ENCODE data around the gene AKNAD1.
"Not testable (repeated sequence)": the region's sequence is repeated elsewhere in the genome, so short reads cannot be mapped to it uniquely, and the experiment has no call there.

Gene AKNAD1

DNA sequence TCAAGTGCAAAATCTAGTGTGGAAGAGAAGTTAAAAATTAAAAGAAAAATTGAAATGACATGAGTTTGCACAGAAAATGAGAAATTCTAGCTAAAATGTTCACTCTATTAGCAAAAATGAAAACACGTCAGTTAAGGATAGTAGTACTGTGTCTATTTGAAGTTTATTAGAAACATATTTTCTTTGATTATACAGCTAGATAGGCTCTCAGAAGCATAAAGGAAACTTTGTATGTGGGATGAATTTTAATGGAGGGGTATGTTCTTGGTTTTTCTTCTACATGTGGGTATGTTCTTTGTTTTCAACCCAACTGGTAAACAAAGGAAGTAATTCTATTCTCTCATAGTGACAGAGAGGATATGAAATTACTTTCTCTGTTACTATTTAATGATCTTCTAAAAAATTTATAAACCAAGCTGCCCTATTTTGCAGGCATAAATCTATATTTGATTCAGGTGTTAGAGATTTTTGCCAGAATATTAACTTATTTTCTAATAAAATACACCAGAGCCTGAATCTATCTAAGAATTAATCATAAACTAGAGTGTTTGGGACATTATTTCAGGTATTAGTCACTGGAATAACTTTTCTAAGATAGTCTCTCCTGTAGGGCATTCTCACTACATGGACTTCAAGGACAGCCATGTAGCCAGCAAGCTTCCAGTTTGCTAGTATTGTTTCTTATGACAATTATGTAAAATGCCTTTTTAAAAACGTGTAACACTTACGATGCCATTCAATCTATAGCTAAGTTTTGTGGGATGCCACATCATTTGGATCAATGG is 35.7 kb upstream of the AKNAD1 start:
- no peak for DNase-seq (ENCODE audit: low read depth)
- TF ChIP-seq, protein P1, sequence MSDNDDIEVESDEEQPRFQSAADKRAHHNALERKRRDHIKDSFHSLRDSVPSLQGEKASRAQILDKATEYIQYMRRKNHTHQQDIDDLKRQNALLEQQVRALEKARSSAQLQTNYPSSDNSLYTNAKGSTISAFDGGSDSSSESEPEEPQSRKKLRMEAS (IDR thresholded peaks at IDR 0.05; ENCODE audit: low read depth, low read length) = no peak
- TF ChIP-seq, protein P2, sequence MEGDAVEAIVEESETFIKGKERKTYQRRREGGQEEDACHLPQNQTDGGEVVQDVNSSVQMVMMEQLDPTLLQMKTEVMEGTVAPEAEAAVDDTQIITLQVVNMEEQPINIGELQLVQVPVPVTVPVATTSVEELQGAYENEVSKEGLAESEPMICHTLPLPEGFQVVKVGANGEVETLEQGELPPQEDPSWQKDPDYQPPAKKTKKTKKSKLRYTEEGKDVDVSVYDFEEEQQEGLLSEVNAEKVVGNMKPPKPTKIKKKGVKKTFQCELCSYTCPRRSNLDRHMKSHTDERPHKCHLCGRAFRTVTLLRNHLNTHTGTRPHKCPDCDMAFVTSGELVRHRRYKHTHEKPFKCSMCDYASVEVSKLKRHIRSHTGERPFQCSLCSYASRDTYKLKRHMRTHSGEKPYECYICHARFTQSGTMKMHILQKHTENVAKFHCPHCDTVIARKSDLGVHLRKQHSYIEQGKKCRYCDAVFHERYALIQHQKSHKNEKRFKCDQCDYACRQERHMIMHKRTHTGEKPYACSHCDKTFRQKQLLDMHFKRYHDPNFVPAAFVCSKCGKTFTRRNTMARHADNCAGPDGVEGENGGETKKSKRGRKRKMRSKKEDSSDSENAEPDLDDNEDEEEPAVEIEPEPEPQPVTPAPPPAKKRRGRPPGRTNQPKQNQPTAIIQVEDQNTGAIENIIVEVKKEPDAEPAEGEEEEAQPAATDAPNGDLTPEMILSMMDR (IDR thresholded peaks at IDR 0.05; ENCODE audit: low read depth, low read length) = no peak
- TF ChIP-seq MYC (IDR thresholded peaks at IDR 0.05; ENCODE audit: low read depth, low read length) (no peak), POLR2A (IDR thresholded peaks at IDR 0.05; ENCODE audit: extremely low read depth, insufficient read length) (no peak)
- no peak overlapping the region for H3K4me3 ChIP-seq (ENCODE audit: low read depth, low read length)

DNA sequence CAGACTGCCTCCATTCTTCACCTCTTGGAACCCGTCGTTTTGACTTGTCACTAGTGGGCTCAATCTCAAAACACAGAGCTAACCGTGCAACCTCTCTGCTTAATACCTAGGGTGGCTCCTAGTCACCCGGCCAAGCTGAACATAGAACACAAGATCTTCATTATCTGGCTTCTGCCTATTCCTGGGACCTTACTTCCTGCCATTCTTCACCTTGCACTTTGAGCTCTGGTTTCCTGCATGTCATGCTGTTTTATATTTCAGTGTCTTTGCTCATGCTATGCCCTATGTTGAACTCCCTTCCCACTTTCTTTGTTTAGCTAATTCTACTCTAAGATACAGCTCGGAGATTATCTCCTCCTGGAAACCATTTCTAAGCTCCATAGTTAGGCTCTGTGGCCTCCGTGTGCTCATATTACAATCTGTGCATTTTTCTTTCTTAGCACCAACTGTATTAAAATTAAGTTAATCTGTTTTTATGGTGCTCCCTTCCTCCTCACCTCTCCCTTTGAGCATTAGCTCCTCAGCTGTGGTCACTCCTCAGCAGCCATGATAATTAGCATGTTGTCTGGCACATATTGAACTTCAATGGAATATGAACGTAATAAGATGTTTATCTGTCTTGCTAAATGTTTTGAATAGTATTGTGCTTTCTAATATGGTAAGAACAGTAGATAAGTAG is 33.0 kb upstream of the AKNAD1 start:
- H3K4me3 ChIP-seq (ENCODE audit: low read depth, low read length) = no peak overlapping the region
- DNase-seq (ENCODE audit: low read depth) = no peak
- TF ChIP-seq, protein P1 (IDR thresholded peaks at IDR 0.05; ENCODE audit: low read depth, low read length) = no peak
- TF ChIP-seq, protein P2 (IDR thresholded peaks at IDR 0.05; ENCODE audit: low read depth, low read length) = no peak
- no peak for TF ChIP-seq MYC (IDR thresholded peaks at IDR 0.05; ENCODE audit: low read depth, low read length)
- TF ChIP-seq POLR2A (IDR thresholded peaks at IDR 0.05; ENCODE audit: extremely low read depth, insufficient read length) = no peak

DNA sequence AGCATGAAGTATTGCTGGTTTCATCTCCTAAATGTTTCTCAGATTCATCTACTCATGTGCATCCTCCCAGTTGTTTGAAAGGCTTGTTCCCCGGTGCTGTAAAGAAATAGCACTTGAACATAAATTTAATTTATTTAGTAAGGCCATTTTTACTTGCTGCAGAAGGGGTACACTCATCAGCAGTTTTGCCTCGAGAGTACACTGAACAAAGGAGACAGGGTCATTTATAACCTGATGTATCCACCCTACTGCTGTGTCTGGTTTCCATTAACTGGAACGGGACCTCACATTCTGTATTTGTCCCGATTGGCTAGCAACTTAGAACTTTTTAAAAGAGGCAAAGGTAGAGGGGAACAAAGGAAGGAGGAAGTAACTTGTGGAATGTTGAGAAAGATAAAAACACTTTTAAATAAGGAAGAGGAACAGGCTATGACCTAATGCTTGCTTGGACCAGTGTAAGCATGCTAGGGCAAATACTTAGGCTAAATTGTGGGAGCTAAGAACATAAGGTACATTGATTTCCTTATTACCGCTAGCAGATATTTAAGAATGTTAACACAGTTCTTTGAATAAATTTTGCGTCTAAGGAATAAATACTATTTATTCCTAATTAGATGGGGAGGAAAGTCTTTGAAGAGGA is 32.2 kb upstream of the AKNAD1 start:
- not testable (repeated sequence) for H3K4me3 ChIP-seq (ENCODE audit: low read depth, low read length)
- DNase-seq (ENCODE audit: low read depth) = peak; percentile 12

DNA sequence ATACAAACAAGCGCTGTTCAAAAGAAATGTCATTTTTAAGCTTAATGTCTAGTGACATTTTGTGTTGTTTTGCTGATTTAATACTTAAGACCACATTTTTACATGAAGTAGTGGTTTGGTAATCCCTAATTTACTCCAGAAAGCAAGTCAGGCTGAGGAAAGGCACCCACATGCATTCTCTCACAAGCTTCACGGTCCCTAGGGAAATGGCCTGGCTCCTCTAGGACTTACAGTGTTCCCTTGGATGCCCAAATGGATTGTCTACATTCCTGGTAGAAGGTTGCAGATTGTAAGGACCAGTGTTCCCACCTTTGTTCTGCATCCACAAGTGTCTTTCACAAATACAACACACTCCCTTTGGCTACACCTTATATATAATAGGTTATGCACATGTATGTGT is 29.4 kb upstream of the AKNAD1 start:
- TF ChIP-seq, protein P2 (IDR thresholded peaks at IDR 0.05; ENCODE audit: low read depth, low read length) = no peak
- no peak for TF ChIP-seq MYC (IDR thresholded peaks at IDR 0.05; ENCODE audit: low read depth, low read length)
- TF ChIP-seq, protein P1 (IDR thresholded peaks at IDR 0.05; ENCODE audit: low read depth, low read length) = no peak
- no peak for DNase-seq (ENCODE audit: low read depth)
- H3K4me3 ChIP-seq (ENCODE audit: low read depth, low read length) = no peak overlapping the region

DNA sequence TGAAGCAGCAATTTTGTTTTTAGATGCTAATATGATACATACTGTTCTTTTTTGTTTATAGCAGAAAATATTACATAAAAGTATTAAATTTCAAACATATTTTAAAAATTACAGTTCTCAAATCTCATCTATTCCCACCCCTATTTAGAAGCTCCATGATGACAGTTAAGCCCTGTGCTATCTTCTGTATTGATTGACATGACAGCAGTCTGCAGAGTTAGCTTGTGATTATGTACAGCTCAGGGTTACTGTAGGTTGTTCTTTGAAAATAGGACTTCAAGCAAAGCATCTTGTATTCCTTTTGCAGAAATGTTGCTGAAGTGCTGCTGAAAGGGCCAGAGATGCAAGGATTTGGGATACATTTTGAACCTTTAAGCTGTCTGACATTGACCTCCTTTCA is 28.1 kb upstream of the AKNAD1 start:
- no peak for TF ChIP-seq MYC (IDR thresholded peaks at IDR 0.05; ENCODE audit: low read depth, low read length)
- TF ChIP-seq, protein P2 (IDR thresholded peaks at IDR 0.05; ENCODE audit: low read depth, low read length) = no peak
- TF ChIP-seq POLR2A (IDR thresholded peaks at IDR 0.05; ENCODE audit: extremely low read depth, insufficient read length) = no peak
- TF ChIP-seq, protein P1 (IDR thresholded peaks at IDR 0.05; ENCODE audit: low read depth, low read length) = no peak
- H3K4me3 ChIP-seq (ENCODE audit: low read depth, low read length) = no peak overlapping the region
- no peak for DNase-seq (ENCODE audit: low read depth)

DNA sequence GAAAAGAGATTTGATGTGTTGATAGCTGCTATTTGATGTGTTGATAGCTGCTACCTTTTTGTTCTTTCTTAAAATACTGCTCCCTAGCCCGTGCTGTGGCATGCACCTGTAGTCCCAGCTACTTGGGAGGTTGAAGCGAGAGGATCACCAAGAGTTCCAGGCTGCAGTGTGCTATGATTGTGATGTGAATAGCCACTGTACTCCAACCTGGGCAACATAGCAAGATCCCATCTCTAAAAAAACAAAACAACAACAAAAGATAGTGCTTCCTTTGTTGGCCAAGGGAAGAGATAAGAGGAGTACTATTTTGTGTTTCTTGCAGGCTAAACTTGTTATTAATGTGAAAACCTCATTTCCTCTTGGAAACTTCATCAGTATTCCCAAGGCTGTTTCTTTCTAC is 25.9 kb upstream of the AKNAD1 start:
- no peak overlapping the region for H3K4me3 ChIP-seq (ENCODE audit: low read depth, low read length)
- DNase-seq (ENCODE audit: low read depth) = no peak
- TF ChIP-seq, protein P2 (IDR thresholded peaks at IDR 0.05; ENCODE audit: low read depth, low read length) = no peak
- TF ChIP-seq POLR2A (IDR thresholded peaks at IDR 0.05; ENCODE audit: extremely low read depth, insufficient read length) (no peak), MYC (IDR thresholded peaks at IDR 0.05; ENCODE audit: low read depth, low read length) (no peak)
- TF ChIP-seq, protein P1 (IDR thresholded peaks at IDR 0.05; ENCODE audit: low read depth, low read length) = no peak
